ENCODE data around the gene SLC39A11.
"Not testable (repeated sequence)": the region's sequence is repeated elsewhere in the genome, so short reads cannot be mapped to it uniquely, and the experiment has no call there.

The SLC39A11 gene

GRCh38 chr17:72806011-72806410 lies 286.5 kb downstream of the SLC39A11 start:
- no peak for DNase-seq

DNA sequence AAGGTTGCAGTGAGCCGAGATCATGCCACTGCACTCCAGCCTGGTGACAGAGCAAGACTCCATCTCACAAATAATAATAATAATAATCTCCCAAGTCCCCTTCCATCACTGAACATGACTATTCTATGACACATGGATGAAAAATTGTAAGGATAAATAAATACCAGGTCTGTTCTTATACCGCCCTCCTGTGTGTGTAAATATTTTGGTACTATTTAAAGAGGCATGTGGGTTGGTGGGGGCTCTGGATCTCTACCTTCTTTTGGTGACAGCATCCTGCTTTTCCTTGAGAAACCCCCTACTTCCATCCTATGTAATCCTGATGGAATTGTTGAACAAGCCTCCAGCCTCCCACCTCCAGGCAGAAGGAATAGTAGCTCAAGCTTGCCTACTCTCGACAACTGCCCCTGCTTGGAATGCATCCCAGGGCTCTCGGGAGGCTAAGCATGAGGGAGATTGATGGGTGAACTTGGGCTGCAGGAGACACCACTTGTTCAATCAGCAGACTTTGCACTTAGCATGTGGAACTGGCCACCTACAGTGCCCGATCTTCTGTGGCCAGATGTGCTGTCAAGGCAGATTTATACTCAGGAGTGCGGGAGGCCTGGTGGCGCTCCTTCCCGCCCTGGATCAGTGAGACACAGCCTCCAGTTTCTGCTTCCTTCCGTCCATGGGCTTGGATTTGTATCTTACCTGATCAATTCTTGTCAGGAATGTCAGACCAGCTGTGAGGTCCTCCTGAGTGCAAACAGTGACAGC lies 287.4 kb downstream of the SLC39A11 start:
- in situ Hi-C loops (cut with HindIII; ENCODE audit: low pct_ligation_motif_present, low pct_unique_long_range_greater_than_20kb, low sequenced_read_pairs) = no loop called here
- DNase-seq = no peak

More at GRCh38 chr17:72806011-72806410, 286.5 kb downstream of the SLC39A11 start:
- in situ Hi-C loops (cut with HindIII; ENCODE audit: low pct_ligation_motif_present, low pct_unique_long_range_greater_than_20kb, low sequenced_read_pairs) = no loop called here

GRCh38 chr17:72802726-72803125 lies 289.8 kb downstream of the SLC39A11 start:
- in situ Hi-C loops (cut with HindIII; ENCODE audit: low pct_ligation_motif_present, low pct_unique_long_range_greater_than_20kb, low sequenced_read_pairs) = no loop called here
- no peak for DNase-seq

DNA sequence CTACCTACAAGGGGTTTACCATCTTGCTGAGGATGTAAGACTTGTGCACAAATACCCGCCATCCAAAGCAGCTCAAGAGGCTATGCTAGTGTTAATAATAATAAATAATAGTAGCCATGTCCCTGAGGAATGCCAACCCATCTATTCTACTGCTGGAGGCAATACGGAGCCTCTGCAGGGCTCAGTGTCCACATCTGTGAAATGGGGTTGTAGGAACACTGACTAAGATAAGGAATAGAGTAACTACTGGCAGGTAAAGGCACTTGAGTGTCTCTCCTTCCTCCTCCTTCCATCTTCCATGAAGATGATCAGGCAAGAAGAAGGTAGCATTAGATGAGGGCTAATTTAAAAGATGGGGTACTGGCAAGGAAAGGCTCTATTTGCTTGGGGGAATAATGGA lies 295.3 kb downstream of the SLC39A11 start:
- DNase-seq = no peak
- in situ Hi-C loops (cut with HindIII; ENCODE audit: low pct_ligation_motif_present, low pct_unique_long_range_greater_than_20kb, low sequenced_read_pairs) = no loop called here

GRCh38 chr17:72795941-72796340 lies 296.5 kb downstream of the SLC39A11 start:
- no peak for DNase-seq
- in situ Hi-C loops (cut with HindIII; ENCODE audit: low pct_ligation_motif_present, low pct_unique_long_range_greater_than_20kb, low sequenced_read_pairs) = no loop called here

GRCh38 chr17:72794152-72794551 lies 298.3 kb downstream of the SLC39A11 start:
- no peak for DNase-seq
- in situ Hi-C loops (cut with HindIII; ENCODE audit: low pct_ligation_motif_present, low pct_unique_long_range_greater_than_20kb, low sequenced_read_pairs) = no loop called here

DNA sequence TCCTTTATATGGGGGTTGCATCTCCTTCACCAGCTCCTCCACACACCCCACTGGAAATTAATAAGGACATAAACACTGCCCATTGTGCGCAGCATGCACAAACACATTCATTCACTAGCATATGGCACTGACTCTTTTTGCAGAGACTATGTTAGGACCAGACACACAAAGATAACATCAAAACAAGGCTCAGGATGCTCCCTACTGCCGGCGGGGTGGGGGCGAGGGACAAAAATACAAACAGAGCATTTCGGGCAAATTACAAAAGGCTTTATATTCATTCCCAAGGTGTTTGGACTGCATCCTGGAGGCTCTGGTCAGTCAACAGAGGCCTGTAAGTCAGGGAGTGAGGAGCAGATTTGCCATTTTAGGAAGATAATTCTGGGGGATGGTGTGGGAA lies 299.7 kb downstream of the SLC39A11 start:
- DNase-seq = no peak
- in situ Hi-C loops (cut with HindIII; ENCODE audit: low pct_ligation_motif_present, low pct_unique_long_range_greater_than_20kb, low sequenced_read_pairs) = no loop called here

- in situ Hi-C loops (cut with HindIII; ENCODE audit: low pct_ligation_motif_present, low pct_unique_long_range_greater_than_20kb, low sequenced_read_pairs) = no loop called here
These were observed 302.3 kb downstream of the SLC39A11 start for GRCh38 chr17:72790190-72790589.

GRCh38 chr17:72789711-72790110 lies 302.8 kb downstream of the SLC39A11 start:
- no peak for DNase-seq
- in situ Hi-C loops (cut with HindIII; ENCODE audit: low pct_ligation_motif_present, low pct_unique_long_range_greater_than_20kb, low sequenced_read_pairs) = no loop called here

More at GRCh38 chr17:72790190-72790589, 302.3 kb downstream of the SLC39A11 start:
- no peak for DNase-seq

GRCh38 chr17:72788950-72789585 lies 303.4 kb downstream of the SLC39A11 start:
- DNase-seq = no peak
- in situ Hi-C loops (cut with HindIII; ENCODE audit: low pct_ligation_motif_present, low pct_unique_long_range_greater_than_20kb, low sequenced_read_pairs) = no loop called here

- in situ Hi-C loops (cut with HindIII; ENCODE audit: low pct_ligation_motif_present, low pct_unique_long_range_greater_than_20kb, low sequenced_read_pairs) = no loop called here
- DNase-seq = no peak
These were observed 306.3 kb downstream of the SLC39A11 start for GRCh38 chr17:72786209-72786608.

DNA sequence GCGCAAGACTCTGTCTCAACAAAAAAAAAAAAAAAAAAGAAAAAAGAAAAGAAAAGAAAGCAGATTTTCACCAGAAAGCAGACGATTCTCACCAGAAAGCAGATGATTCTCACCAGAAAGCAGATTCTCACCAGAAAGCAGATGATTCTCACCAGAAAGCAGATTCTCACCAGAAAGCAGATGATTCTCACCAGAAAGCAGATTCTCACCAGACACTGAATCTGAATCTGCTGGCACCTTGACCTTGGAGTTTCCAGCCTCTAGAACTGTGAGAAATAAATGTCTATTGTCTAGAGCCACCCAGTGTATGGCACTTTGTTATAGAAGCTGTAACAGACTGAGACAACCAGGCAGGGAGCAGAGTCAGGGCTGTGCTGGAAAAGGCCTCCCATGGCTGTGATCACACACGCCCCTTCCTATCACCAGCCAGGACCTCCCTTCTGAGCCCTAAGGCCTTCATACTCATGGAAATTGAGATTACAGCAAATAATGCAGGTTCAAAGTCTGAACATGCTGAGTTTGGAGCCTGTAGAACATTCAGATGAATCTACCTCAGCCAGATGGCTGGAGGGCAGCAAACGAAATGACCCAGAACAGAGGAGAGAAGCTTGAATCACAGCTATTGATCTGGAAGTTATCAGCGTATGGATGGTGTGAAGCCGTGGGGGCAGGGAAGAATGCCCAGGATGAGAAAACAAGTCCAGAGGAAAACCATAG lies 309.3 kb downstream of the SLC39A11 start:
- in situ Hi-C loops (cut with HindIII; ENCODE audit: low pct_ligation_motif_present, low pct_unique_long_range_greater_than_20kb, low sequenced_read_pairs) = no loop called here
- no peak for DNase-seq

GRCh38 chr17:72782437-72782836 lies 310.1 kb downstream of the SLC39A11 start:
- DNase-seq; in situ Hi-C loops (cut with HindIII; ENCODE audit: low pct_ligation_motif_present, low pct_unique_long_range_greater_than_20kb, low sequenced_read_pairs): not testable (repeated sequence)

- in situ Hi-C loops (cut with HindIII; ENCODE audit: low pct_ligation_motif_present, low pct_unique_long_range_greater_than_20kb, low sequenced_read_pairs) = no loop called here
- no peak for DNase-seq
These were observed 314.0 kb downstream of the SLC39A11 start for GRCh38 chr17:72778169-72779151.

- in situ Hi-C loops (cut with HindIII; ENCODE audit: low pct_ligation_motif_present, low pct_unique_long_range_greater_than_20kb, low sequenced_read_pairs) = no loop called here
- DNase-seq = no peak
These were observed 316.6 kb downstream of the SLC39A11 start for GRCh38 chr17:72775919-72776318.

- in situ Hi-C loops (cut with HindIII; ENCODE audit: low pct_ligation_motif_present, low pct_unique_long_range_greater_than_20kb, low sequenced_read_pairs) = no loop called here
These were observed 317.3 kb downstream of the SLC39A11 start for GRCh38 chr17:72775237-72775636.

GRCh38 chr17:72774236-72774635 lies 318.3 kb downstream of the SLC39A11 start:
- DNase-seq = no peak
- in situ Hi-C loops (cut with HindIII; ENCODE audit: low pct_ligation_motif_present, low pct_unique_long_range_greater_than_20kb, low sequenced_read_pairs) = no loop called here

More at GRCh38 chr17:72775237-72775636, 317.3 kb downstream of the SLC39A11 start:
- DNase-seq = no peak

- DNase-seq; in situ Hi-C loops (cut with HindIII; ENCODE audit: low pct_ligation_motif_present, low pct_unique_long_range_greater_than_20kb, low sequenced_read_pairs): not testable (repeated sequence)
These were observed 319.3 kb downstream of the SLC39A11 start for GRCh38 chr17:72773225-72773624.

All from ACHN (cell line).